IMR-90 (cell line): Measurements from ENCODE around the gene ORC1. TPM values are rescaled to one million over a fixed set of nuclear protein-coding genes. Genes with fewer than 3 reads are reported as not detected.

Source experiments
- ATAC-seq: fragments of 200-7000 bp; cut with Tn5 transposase; 2 replicates; pipeline ENCODE4 v1.9.1; 2020; ENCODE audit warnings: low read depth, mild to moderate bottlenecking, moderate library complexity
- BruUV-seq: library from RNA; stranded (reverse); fragments of 400-500 nt; replicated peaks from 2 replicates; lab custom pipeline; 2021; lab: Mats Ljungman, UMichigan
- CTCF ChIA-PET: fragments of 300-600 bp; formaldehyde crosslinking; extraction: SDS; loops from one replicate; lab custom pipeline; 2021; ENCODE audit warnings: antibody characterized with exemption; lab: Yijun Ruan, JAX
- POLR2A ChIA-PET: fragments of 300-600 bp; sonication (Branson Sonifier 250); formaldehyde crosslinking; loops from one replicate; lab custom pipeline; 2022; ENCODE audit warnings: antibody characterized with exemption; ENCODE audit not compliant: unreplicated experiment; lab: Charles Lee
- DNase-seq: peaks from one replicate; pipeline ENCODE4 v3.0.0; 2013
- H2AFZ ChIP-seq: replicated peaks from 2 replicates; pipeline ENCODE3; 2013; ENCODE audit warnings: low read length, mild to moderate bottlenecking; ENCODE audit not compliant: poor library complexity
- H2AK5ac ChIP-seq: 2 replicates; pipeline ENCODE4 v1.6.1; 2013; ENCODE audit warnings: low read depth, low read length, inconsistent platforms
- H2AK9ac ChIP-seq: replicated peaks from 2 replicates; pipeline ENCODE3; 2013; ENCODE audit warnings: mild to moderate bottlenecking, low read depth, low read length, moderate library complexity; ENCODE audit not compliant: poor library complexity
- H2BK120ac ChIP-seq: 2 replicates; pipeline ENCODE4 v1.6.1; 2013; ENCODE audit warnings: low read depth, low read length, inconsistent platforms
- H2BK15ac ChIP-seq: 3 replicates; pipeline ENCODE4 v1.6.1; 2013; ENCODE audit warnings: low read depth, low read length, inconsistent platforms
- H2BK20ac ChIP-seq: 2 replicates; pipeline ENCODE4 v1.6.1; 2013; ENCODE audit warnings: low read depth, mild to moderate bottlenecking, inconsistent platforms, low read length, moderate library complexity
- H2BK5ac ChIP-seq: 2 replicates; pipeline ENCODE4 v1.6.1; 2013; ENCODE audit warnings: mild to moderate bottlenecking, low read depth, low read length, inconsistent platforms; ENCODE audit not compliant: poor library complexity, severe bottlenecking
- H3K14ac ChIP-seq: replicated peaks from 2 replicates; pipeline ENCODE4 v1.6.1; 2013; ENCODE audit warnings: low read depth, low read length, inconsistent platforms
- H3K18ac ChIP-seq: 2 replicates; pipeline ENCODE4 v1.6.1; 2013; ENCODE audit warnings: low read depth, low read length, control low read depth
- H3K23ac ChIP-seq: 2 replicates; pipeline ENCODE4 v1.6.1; 2013; ENCODE audit warnings: low read depth, low read length, inconsistent platforms
- H3K27ac ChIP-seq: 2 replicates; pipeline ENCODE4 v1.5.1; 2013; ENCODE audit warnings: mild to moderate bottlenecking, control low read depth, low read length; ENCODE audit not compliant: insufficient read depth
- H3K27me3 ChIP-seq: 2 replicates; pipeline ENCODE4 v1.6.1; 2013; ENCODE audit warnings: low read length; ENCODE audit not compliant: control insufficient read depth, insufficient read depth
- H3K36me3 ChIP-seq: 2 replicates; pipeline ENCODE4 v1.6.1; 2013; ENCODE audit warnings: low read length, mixed read lengths; ENCODE audit not compliant: control insufficient read depth, insufficient read depth
- H3K4ac ChIP-seq: 2 replicates; pipeline ENCODE4 v1.6.1; 2013; ENCODE audit warnings: low read depth, low read length, inconsistent platforms
- H3K4me1 ChIP-seq: 2 replicates; pipeline ENCODE4 v1.6.1; 2013; ENCODE audit warnings: low read length, mixed read lengths; ENCODE audit not compliant: control insufficient read depth, insufficient read depth
- H3K4me2 ChIP-seq: 2 replicates; pipeline ENCODE4 v1.6.1; 2013; ENCODE audit warnings: low read depth, mild to moderate bottlenecking, control low read depth, low read length, moderate library complexity
- H3K4me3 ChIP-seq: 2 replicates; pipeline ENCODE4 v1.5.1; 2013; ENCODE audit warnings: low read depth, mild to moderate bottlenecking, control low read depth, low read length, moderate library complexity; ENCODE audit not compliant: insufficient read depth
- H3K56ac ChIP-seq: 2 replicates; pipeline ENCODE4 v1.6.1; 2013; ENCODE audit warnings: low read length, inconsistent platforms; ENCODE audit not compliant: insufficient read depth; ENCODE audit errors: extremely low read depth
- H3K79me1 ChIP-seq, 2 experiments: 2 replicates each; pipeline ENCODE4 v1.6.1; 2013; ENCODE audit warnings: low read length in 2 of 2, inconsistent platforms in 1 of 2, low read depth in 1 of 2
- H3K9ac ChIP-seq: 2 replicates; pipeline ENCODE4 v1.6.1; 2013; ENCODE audit warnings: low read depth, low read length, control low read depth
- H3K9me1 ChIP-seq: 2 replicates; pipeline ENCODE4 v1.6.1; 2013; ENCODE audit warnings: low read length, inconsistent platforms; ENCODE audit not compliant: insufficient read depth
- H3K9me3 ChIP-seq: 2 replicates; pipeline ENCODE4 v1.6.1; 2013; ENCODE audit warnings: low read length; ENCODE audit not compliant: control insufficient read depth, insufficient read depth
- H4K20me1 ChIP-seq: 2 replicates; pipeline ENCODE4 v1.6.1; 2013; ENCODE audit warnings: low read length, inconsistent platforms; ENCODE audit not compliant: insufficient read depth
- H4K5ac ChIP-seq: 2 replicates; pipeline ENCODE4 v1.6.1; 2013; ENCODE audit warnings: mild to moderate bottlenecking, low read depth, low read length, control low read depth
- H4K8ac ChIP-seq, 2 experiments: 2 replicates each; pipeline ENCODE4 v1.6.1; 2013; ENCODE audit warnings: low read depth in 2 of 2, low read length in 2 of 2, control low read depth in 1 of 2, inconsistent platforms in 1 of 2
- H4K91ac ChIP-seq: 2 replicates; pipeline ENCODE4 v1.6.1; 2013; ENCODE audit warnings: low read depth, low read length, inconsistent platforms; ENCODE audit not compliant: insufficient read depth
- CEBPB ChIP-seq: IDR thresholded peaks from 2 replicates; pipeline ENCODE4 v1.6.1; 2012; ENCODE audit warnings: low read depth, low read length, improper control_type of control experiment
- CTCF ChIP-seq: conservative IDR thresholded peaks from 2 replicates; pipeline ENCODE4 v1.5.1; 2012; ENCODE audit warnings: mild to moderate bottlenecking, low read depth, low read length, improper control_type of control experiment
- ELK1 ChIP-seq: fragments of 150-350 bp; IDR thresholded peaks from 2 replicates; pipeline ENCODE4 v1.6.1; 2016; ENCODE audit warnings: low read depth, mild to moderate bottlenecking, low read length, moderate library complexity, borderline replicate concordance
- FOS ChIP-seq: fragments of 150-350 bp; IDR thresholded peaks from 2 replicates; pipeline ENCODE4 v1.6.1; 2016; ENCODE audit warnings: low read depth, low read length
- MAFK ChIP-seq: IDR thresholded peaks from 2 replicates; pipeline ENCODE4 v1.6.1; 2012; ENCODE audit warnings: low read depth, low read length, improper control_type of control experiment
- NFE2L2 ChIP-seq: fragments of 150-350 bp; IDR thresholded peaks from 2 replicates; pipeline ENCODE4 v1.6.1; 2016; ENCODE audit warnings: low read depth, mild to moderate bottlenecking, low read length
- POLR2A ChIP-seq: IDR thresholded peaks from 2 replicates; pipeline ENCODE4 v1.6.1; 2012; ENCODE audit warnings: mild to moderate bottlenecking, low read depth, low read length
- RAD21 ChIP-seq: IDR thresholded peaks from 2 replicates; pipeline ENCODE4 v1.6.1; 2012; ENCODE audit warnings: low read length, improper control_type of control experiment
- RCOR1 ChIP-seq: IDR thresholded peaks from 2 replicates; pipeline ENCODE4 v1.6.1; 2012; ENCODE audit warnings: mild to moderate bottlenecking, low read length, improper control_type of control experiment; ENCODE audit not compliant: insufficient replicate concordance
- RFX5 ChIP-seq: IDR thresholded peaks from 2 replicates; pipeline ENCODE4 v1.8.0; 2012; ENCODE audit warnings: low read depth, mild to moderate bottlenecking, low read length, moderate library complexity
- SMC3 ChIP-seq: fragments of 150-350 bp; IDR thresholded peaks from 2 replicates; pipeline ENCODE4 v1.6.1; 2016; ENCODE audit warnings: low read depth, mild to moderate bottlenecking, antibody characterized with exemption, low read length, moderate library complexity
- WGBS, 2 experiments: methylation state at CpG; one replicate each; pipeline versions ENCODE4 v1.1.5 to v1.1.7; 2013; ENCODE audit warnings: missing lambda C conversion rate in 2 of 2; ENCODE audit not compliant: insufficient read length in 1 of 2; ENCODE audit errors: extremely low coverage in 2 of 2; 5-methylcytosine and 5-hydroxymethylcytosine counted together
- dilution Hi-C: fragments of 300-500 bp; cut with HindIII; formaldehyde crosslinking; loops from one replicate; pipeline ENCODE4 v1.14.3; 2018; ENCODE audit warnings: low sequenced_read_pairs; ENCODE audit not compliant: unreplicated experiment
- in situ Hi-C: fragments of 300-500 bp; cut with MboI; formaldehyde crosslinking; loops from 3 replicates; pipeline ENCODE4 v1.14.3; 2019; ENCODE audit warnings: low sequenced_read_pairs, inconsistent platforms, mixed read lengths
- intact Hi-C: fragments of 100-400 bp; cut with micrococcal nuclease; formaldehyde crosslinking; loops from 2 replicates; pipeline ENCODE4 v1.10.0; 2022
- polyA plus RNA-seq, 3 experiments: library from polyadenylated mRNA; depleted of rRNA; stranded (reverse); fragments of >200 nt; gene quantifications; 2 replicates each; pipeline ENCODE4 v1.2.3, GENCODE V29; 2012; ENCODE audit warnings: low replicate concordance in 1 of 3
- total RNA-seq: library from RNA; depleted of rRNA; stranded (reverse); fragments of >200 nt; gene quantifications from 2 replicates; pipeline ENCODE4 v1.2.3, GENCODE V29; 2012

Gene ORC1
- total and polyA plus RNA-seq, 2 of the 4 experiments (the other 2 are of a cell fraction), result 6.3 to 10.6 TPM

GRCh38 chr1:52420713-52421112 lies 16.5 kb upstream of the ORC1 start:
- Histone ChIP-seq H3K18ac (no peak overlapping the region), H3K27ac (no peak overlapping the region), H2AK9ac (no peak overlapping the region), H3K36me3 (peaks cover 23% of the 10 kb centered on the region), H3K23ac (no peak overlapping the region), H3K27me3 (no peaks in the 10 kb centered on the region), H2BK120ac (no peak overlapping the region), H3K4me2 (no peak overlapping the region), H4K20me1 (peaks cover 1% of the 10 kb centered on the region; the same call in 1 of the 2 replicates), H4K8ac (no peak overlapping the region), H2AK5ac (no peak overlapping the region), H4K91ac (no peak overlapping the region), H3K79me1 (peaks cover 3 to 20% of the 10 kb centered on the region in 2 experiments; a peak in 3 of 4 replicates), H2BK5ac (no peak overlapping the region), H3K9me1 (peaks cover 4% of the 10 kb centered on the region), H3K56ac (no peak overlapping the region), H4K5ac (no peak overlapping the region), H3K14ac (no peak overlapping the region), H3K9ac (no peak overlapping the region), H3K4me3 (no peak overlapping the region), H2AFZ (no peak overlapping the region), H3K4ac (no peak overlapping the region), H3K4me1 (peaks cover 10% of the 10 kb centered on the region), H2BK15ac (no peak overlapping the region), H3K9me3 (no peaks in the 10 kb centered on the region), H2BK20ac (no peak overlapping the region)
- dilution Hi-C loops, result no loop called here
- in situ Hi-C loops, result no loop called here
- BruUV-seq, result no TSS peak
- intact Hi-C loops, result no loop called here
- POLR2A ChIA-PET, result no interaction called here
- ATAC-seq (no peak), DNase-seq (no peak)
- TF ChIP-seq RFX5 (no peak), FOS (no peak), MAFK (no peak), CTCF (no peak), RAD21 (no peak), RCOR1 (no peak), SMC3 (no peak), ELK1 (no peak), NFE2L2 (no peak), POLR2A (no peak), CEBPB (no peak)
- CTCF ChIA-PET, result no interaction called here
- WGBS, 2 experiments, result no CpG with 5 or more reads among the region's 1 CpG
